ENCODE data around the gene PYGO2.

The PYGO2 gene

DNA sequence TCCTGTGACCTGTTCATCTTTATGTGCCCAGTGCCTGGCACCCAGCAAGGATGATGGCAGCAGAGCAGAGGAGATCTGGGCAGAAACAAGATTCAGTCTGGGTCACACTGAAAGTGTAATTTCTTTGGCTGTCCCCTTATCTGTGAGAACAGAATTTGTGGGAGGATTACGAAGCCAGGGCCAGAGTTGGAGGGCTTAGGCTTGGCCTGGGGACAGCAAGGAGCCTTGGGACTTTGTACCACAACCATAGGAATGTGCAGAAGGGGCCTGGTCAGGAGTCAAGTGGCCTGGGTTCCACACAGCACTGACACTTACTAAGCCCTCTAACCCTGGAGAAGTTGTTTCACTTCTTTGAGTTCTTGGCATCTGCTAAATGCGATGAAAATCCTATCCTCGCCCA is 37.9 kb downstream of the PYGO2 start:
- no peak for DNase-seq (ENCODE audit: low read depth)
- H3K4me3 ChIP-seq (ENCODE audit: low read depth, low read length) = no peak overlapping the region
- TF ChIP-seq POLR2A (IDR thresholded peaks at IDR 0.05; ENCODE audit: extremely low read depth, insufficient read length) (no peak), MYC (IDR thresholded peaks at IDR 0.05; ENCODE audit: low read depth, low read length) (no peak)
- TF ChIP-seq, protein P1, sequence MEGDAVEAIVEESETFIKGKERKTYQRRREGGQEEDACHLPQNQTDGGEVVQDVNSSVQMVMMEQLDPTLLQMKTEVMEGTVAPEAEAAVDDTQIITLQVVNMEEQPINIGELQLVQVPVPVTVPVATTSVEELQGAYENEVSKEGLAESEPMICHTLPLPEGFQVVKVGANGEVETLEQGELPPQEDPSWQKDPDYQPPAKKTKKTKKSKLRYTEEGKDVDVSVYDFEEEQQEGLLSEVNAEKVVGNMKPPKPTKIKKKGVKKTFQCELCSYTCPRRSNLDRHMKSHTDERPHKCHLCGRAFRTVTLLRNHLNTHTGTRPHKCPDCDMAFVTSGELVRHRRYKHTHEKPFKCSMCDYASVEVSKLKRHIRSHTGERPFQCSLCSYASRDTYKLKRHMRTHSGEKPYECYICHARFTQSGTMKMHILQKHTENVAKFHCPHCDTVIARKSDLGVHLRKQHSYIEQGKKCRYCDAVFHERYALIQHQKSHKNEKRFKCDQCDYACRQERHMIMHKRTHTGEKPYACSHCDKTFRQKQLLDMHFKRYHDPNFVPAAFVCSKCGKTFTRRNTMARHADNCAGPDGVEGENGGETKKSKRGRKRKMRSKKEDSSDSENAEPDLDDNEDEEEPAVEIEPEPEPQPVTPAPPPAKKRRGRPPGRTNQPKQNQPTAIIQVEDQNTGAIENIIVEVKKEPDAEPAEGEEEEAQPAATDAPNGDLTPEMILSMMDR (IDR thresholded peaks at IDR 0.05; ENCODE audit: low read depth, low read length) = no peak
- TF ChIP-seq, protein P2, sequence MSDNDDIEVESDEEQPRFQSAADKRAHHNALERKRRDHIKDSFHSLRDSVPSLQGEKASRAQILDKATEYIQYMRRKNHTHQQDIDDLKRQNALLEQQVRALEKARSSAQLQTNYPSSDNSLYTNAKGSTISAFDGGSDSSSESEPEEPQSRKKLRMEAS (IDR thresholded peaks at IDR 0.05; ENCODE audit: low read depth, low read length) = no peak

DNA sequence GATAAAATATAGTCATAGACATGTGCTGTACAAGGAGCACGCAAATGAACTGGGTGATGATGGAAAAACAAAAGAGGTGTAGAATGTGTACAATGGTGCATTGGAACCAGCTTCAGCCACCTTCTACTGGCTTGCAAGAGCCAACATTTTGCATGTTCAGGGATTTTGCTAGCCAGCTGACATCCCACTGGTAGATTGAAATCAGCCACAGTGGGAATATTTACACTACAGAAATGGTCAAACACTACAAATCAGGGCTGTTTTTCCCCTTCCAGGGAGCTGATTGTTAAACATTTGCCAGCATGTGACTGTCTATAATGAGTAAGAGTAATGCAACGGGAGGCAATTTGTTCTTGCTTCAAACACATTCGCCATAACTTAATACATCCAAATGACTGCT is 48.3 kb downstream of the PYGO2 start:
- no peak overlapping the region for H3K4me3 ChIP-seq (ENCODE audit: low read depth, low read length)
- no peak for DNase-seq (ENCODE audit: low read depth)
- no peak for TF ChIP-seq MYC (IDR thresholded peaks at IDR 0.05; ENCODE audit: low read depth, low read length)
- TF ChIP-seq, protein P1 (IDR thresholded peaks at IDR 0.05; ENCODE audit: low read depth, low read length) = no peak
- TF ChIP-seq, protein P2 (IDR thresholded peaks at IDR 0.05; ENCODE audit: low read depth, low read length) = no peak
- no peak for TF ChIP-seq POLR2A (IDR thresholded peaks at IDR 0.05; ENCODE audit: extremely low read depth, insufficient read length)

DNA sequence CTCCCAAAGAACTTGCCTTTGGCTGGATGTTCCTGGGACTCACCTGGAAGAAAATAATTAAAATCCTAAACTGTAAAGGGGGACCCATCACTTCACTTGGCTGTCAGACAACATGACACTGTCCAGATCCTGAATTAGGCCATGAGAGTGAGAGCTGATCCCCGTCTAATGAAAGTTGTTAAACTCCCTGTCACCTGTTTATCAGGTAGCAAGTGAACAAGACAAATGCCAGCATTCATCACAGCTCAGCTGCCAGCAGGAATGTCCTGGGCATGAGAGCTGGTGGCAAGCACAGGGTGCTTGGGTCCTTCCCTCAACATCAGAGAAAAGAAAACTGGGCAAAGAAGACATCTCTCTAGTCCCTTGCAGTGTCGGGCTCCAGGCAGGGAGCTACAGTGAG is 48.8 kb downstream of the PYGO2 start:
- DNase-seq (ENCODE audit: low read depth) = no peak
- TF ChIP-seq, protein P1 (IDR thresholded peaks at IDR 0.05; ENCODE audit: low read depth, low read length) = no peak
- TF ChIP-seq MYC (IDR thresholded peaks at IDR 0.05; ENCODE audit: low read depth, low read length) (no peak), POLR2A (IDR thresholded peaks at IDR 0.05; ENCODE audit: extremely low read depth, insufficient read length) (no peak)
- TF ChIP-seq, protein P2 (IDR thresholded peaks at IDR 0.05; ENCODE audit: low read depth, low read length) = no peak
- H3K4me3 ChIP-seq (ENCODE audit: low read depth, low read length) = no peak overlapping the region

DNA sequence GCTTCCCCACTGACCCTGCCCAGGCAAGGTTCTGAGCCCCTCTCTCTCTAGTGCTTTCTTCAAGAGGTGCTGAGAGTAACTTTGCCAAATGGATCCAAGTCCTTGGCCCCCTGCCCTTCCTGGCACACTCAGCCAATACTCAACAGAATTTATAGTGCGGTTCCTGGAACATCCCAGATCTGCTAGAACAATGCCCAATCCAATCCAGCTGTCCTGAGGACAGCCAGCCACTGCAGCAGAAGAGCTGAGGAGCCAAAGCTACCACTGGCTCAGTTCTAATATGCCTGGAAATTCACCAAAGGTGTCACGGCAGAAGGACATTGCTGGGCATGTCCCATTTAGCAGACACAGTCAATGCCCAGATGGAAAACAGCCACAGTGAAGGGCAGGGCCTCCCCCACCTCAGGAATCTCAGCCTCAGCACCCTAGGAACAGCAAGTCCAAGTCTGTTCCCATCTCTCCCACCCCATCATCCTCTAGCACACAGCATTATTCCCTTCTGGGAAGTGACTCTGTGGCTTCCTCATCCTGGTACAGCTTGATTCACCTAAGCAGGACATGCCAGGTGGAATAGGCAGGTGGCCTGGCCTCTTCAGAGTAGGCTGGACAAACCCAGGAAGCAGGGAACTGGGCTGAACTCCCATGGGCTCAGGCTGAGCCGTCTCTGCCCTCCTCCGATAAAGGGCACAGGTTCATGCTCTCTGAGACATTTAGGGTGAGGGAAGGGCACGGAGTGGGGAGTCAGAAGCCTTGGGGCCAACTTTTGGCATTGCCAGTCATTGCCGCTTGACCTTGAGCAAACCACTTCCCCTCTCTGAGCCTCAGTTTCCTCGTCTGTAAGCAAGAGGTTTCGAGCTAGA is 49.7 kb downstream of the PYGO2 start:
- TF ChIP-seq MYC (IDR thresholded peaks at IDR 0.05; ENCODE audit: low read depth, low read length) (no peak), POLR2A (IDR thresholded peaks at IDR 0.05; ENCODE audit: extremely low read depth, insufficient read length) (no peak)
- TF ChIP-seq, protein P1 (IDR thresholded peaks at IDR 0.05; ENCODE audit: low read depth, low read length) = no peak
- TF ChIP-seq, protein P2 (IDR thresholded peaks at IDR 0.05; ENCODE audit: low read depth, low read length) = no peak
- DNase-seq (ENCODE audit: low read depth) = no peak
- no peak overlapping the region for H3K4me3 ChIP-seq (ENCODE audit: low read depth, low read length)

DNA sequence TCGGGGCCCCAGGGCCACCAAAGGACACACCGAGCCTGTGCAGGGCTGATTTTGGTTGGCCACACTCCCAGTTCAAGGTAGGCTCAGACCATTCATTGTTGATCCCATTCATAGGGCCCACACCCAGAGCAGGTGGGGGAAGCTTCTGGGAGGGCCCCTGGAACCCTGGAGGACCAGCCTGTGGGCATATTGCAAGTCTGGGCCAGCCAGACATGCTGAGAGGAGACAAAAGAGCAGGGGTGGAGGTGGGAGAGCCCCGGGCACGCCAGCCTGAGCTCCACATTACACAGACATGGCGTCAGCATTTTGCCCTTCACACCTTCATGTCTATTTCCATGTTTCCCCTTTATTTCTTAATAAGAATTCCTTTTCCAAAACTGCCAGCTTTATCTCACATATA is 50.7 kb downstream of the PYGO2 start:
- no peak overlapping the region for H3K4me3 ChIP-seq (ENCODE audit: low read depth, low read length)
- no peak for DNase-seq (ENCODE audit: low read depth)
- TF ChIP-seq, protein P1 (IDR thresholded peaks at IDR 0.05; ENCODE audit: low read depth, low read length) = no peak
- no peak for TF ChIP-seq POLR2A (IDR thresholded peaks at IDR 0.05; ENCODE audit: extremely low read depth, insufficient read length)
